ENCODE results near the gene MRGPRX3.

MRGPRX3 gene

DNA sequence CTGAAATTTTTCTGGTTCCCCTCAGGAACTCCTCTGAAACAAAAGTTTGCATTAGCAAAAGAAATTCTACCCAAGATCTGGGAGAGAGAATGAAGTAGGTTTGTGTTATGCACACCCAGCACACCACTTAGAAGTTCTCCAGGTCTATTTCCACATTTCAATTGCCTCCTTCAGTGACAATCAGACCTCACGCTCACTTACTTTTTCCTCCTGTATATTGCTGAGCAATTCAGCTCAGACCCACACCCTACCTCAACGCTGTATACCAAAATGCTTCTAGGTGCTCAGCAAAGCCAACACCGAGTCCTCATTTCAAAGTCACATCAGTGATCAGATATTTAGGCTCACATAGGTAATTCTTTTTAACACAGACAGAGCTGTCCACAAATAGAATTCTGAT lies 19.2 kb downstream of the MRGPRX3 start:
- no peak overlapping the region for H3K4me3 ChIP-seq (ENCODE audit: low read depth, low read length)
- TF ChIP-seq, protein P1, sequence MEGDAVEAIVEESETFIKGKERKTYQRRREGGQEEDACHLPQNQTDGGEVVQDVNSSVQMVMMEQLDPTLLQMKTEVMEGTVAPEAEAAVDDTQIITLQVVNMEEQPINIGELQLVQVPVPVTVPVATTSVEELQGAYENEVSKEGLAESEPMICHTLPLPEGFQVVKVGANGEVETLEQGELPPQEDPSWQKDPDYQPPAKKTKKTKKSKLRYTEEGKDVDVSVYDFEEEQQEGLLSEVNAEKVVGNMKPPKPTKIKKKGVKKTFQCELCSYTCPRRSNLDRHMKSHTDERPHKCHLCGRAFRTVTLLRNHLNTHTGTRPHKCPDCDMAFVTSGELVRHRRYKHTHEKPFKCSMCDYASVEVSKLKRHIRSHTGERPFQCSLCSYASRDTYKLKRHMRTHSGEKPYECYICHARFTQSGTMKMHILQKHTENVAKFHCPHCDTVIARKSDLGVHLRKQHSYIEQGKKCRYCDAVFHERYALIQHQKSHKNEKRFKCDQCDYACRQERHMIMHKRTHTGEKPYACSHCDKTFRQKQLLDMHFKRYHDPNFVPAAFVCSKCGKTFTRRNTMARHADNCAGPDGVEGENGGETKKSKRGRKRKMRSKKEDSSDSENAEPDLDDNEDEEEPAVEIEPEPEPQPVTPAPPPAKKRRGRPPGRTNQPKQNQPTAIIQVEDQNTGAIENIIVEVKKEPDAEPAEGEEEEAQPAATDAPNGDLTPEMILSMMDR (IDR thresholded peaks at IDR 0.05; ENCODE audit: low read depth, low read length, missing control alignments) = no peak
- DNase-seq (ENCODE audit: low read depth) = no peak
- in situ Hi-C loops (cut with HindIII; ENCODE audit: low sequenced_read_pairs) = no loop called here

DNA sequence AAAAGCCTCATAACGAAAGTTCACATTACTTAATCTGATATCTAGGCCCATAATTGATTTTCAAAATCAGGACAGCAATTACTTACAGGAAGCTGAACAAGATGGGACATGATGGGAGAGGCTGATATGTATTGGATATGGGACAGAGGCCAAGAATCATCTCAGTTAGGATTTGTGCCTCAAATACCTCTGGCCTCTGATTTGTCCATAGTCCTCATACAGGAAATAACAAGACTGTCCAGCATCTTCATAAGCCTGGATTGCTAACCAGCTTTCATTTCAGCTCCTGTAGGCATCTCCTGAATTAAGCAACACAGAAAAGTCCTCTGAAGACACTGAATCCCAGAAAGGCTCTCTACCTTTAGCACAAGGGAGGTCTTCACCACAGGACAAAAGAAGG lies 36.0 kb downstream of the MRGPRX3 start:
- no peak for DNase-seq (ENCODE audit: low read depth)
- TF ChIP-seq, protein P1 (IDR thresholded peaks at IDR 0.05; ENCODE audit: low read depth, low read length, missing control alignments) = no peak
- no peak overlapping the region for H3K4me3 ChIP-seq (ENCODE audit: low read depth, low read length)
- in situ Hi-C loops (cut with HindIII; ENCODE audit: low sequenced_read_pairs) = no loop called here

DNA sequence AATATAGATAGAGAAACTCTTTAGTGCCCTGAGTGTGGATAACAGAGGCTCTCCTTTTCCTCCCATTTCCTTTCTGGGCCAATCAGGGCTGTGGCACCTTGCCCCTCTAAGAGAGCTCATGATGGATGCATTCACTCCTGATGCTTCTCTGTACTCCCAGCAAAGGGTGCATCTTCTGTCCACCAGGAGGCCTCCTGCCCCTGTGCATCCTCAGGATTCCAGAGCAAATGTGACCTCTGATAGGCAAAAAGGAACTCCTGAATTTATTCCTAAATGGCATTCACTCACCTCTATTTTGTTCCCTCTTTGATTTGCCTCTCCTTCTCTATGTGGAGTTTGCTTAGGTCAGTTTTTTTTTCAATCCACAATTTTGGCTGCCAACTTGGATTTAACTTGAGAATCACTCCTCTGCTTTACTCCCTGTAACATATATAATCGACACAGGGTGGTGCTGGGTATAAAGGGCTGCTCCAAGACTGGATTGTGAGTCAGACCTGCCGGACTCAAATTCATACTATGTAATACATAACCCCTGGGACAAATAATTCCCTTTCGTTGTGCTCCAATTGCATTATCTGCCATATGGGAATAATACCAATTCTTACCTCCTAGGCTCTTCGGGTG lies 39.1 kb downstream of the MRGPRX3 start:
- H3K4me3 ChIP-seq (ENCODE audit: low read depth, low read length) = no peak overlapping the region
- no peak for DNase-seq (ENCODE audit: low read depth)
- in situ Hi-C loops (cut with HindIII; ENCODE audit: low sequenced_read_pairs) = no loop called here
- TF ChIP-seq, protein P1 (IDR thresholded peaks at IDR 0.05; ENCODE audit: low read depth, low read length, missing control alignments) = peak; percentile 45

DNA sequence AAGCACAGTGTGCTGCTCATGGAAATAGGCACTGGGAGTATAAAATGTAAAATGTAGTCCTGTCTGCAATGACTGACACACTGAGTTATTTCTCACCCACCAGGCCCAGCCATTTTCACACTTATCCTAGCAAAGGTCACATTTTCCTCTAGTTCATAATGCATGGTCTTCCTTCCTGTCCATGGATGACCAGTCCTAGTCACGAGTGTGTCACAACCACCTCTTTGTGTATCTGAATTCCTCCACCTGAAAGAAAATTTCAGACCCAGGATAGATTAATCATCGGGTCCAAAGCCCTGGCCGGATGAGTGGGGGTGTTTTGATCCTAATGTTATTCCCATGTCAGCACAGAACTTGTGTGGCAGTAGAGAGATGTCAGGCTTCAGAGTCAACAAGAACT lies 40.3 kb downstream of the MRGPRX3 start, which contains the start of gene MRGPRX4:
Gene MRGPRX4 (plus strand): TSS at position 172 of the 400 bp plus-strand sequence. CDS start 420 bp downstream, outside the sequence.
- DNase-seq (ENCODE audit: low read depth) = no peak

DNA sequence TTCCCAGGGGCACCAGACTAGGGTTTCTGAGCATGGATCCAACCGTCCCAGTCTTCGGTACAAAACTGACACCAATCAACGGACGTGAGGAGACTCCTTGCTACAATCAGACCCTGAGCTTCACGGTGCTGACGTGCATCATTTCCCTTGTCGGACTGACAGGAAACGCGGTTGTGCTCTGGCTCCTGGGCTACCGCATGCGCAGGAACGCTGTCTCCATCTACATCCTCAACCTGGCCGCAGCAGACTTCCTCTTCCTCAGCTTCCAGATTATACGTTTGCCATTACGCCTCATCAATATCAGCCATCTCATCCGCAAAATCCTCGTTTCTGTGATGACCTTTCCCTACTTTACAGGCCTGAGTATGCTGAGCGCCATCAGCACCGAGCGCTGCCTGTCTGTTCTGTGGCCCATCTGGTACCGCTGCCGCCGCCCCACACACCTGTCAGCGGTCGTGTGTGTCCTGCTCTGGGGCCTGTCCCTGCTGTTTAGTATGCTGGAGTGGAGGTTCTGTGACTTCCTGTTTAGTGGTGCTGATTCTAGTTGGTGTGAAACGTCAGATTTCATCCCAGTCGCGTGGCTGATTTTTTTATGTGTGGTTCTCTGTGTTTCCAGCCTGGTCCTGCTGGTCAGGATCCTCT lies 41.0 kb downstream of the MRGPRX3 start:
- DNase-seq (ENCODE audit: low read depth) = no peak
- in situ Hi-C loops (cut with HindIII; ENCODE audit: low sequenced_read_pairs) = no loop called here
- TF ChIP-seq, protein P1 (IDR thresholded peaks at IDR 0.05; ENCODE audit: low read depth, low read length, missing control alignments) = no peak
- no peak overlapping the region for H3K4me3 ChIP-seq (ENCODE audit: low read depth, low read length)

More for the DNA sequence above, 40.3 kb downstream of the MRGPRX3 start, which contains the start of gene MRGPRX4:
- TF ChIP-seq, protein P1 (IDR thresholded peaks at IDR 0.05; ENCODE audit: low read depth, low read length, missing control alignments) = no peak
- H3K4me3 ChIP-seq (ENCODE audit: low read depth, low read length) = no peak within 1 kb of the TSS
- in situ Hi-C loops (cut with HindIII; ENCODE audit: low sequenced_read_pairs) = no loop called here
